Upper lobe of left lung (tissue), 6 donors: Measurements from ENCODE around the gene POLK. TPM values are rescaled to one million over a fixed set of nuclear protein-coding genes. Genes with fewer than 3 reads are reported as not detected.

ENCODE experiments used
- ATAC-seq, 2 donors: fragments of 200-7000 bp; cut with Tn5 transposase; one replicate each; pipeline ENCODE4 v1.9.1; 2022; ENCODE audit warnings: mild to moderate bottlenecking in 2 of 2, moderate library complexity in 2 of 2; ENCODE audit not compliant: low FRiP score in 2 of 2
- DNase-seq, 2 donors: peaks; one replicate each; pipeline ENCODE4 v3.0.0-alpha.2; 2019 to 2020
- H3K27ac ChIP-seq, 4 donors: fragments of 200-600 bp; sonication (generic); one replicate each; pipeline ENCODE4 v1.5.1; 2016 to 2019
- H3K27me3 ChIP-seq, 4 donors: fragments of 200-600 bp; sonication (generic); one replicate each; pipeline ENCODE4 v1.5.1; 2017 to 2019
- H3K36me3 ChIP-seq, 4 donors: fragments of 200-600 bp; sonication (generic); one replicate each; pipeline ENCODE4 v1.5.1; 2016 to 2019
- H3K4me1 ChIP-seq, 4 donors: fragments of 200-600 bp; sonication (generic); one replicate each; pipeline ENCODE4 v1.5.1; 2018 to 2019
- H3K4me3 ChIP-seq, 4 donors: fragments of 200-600 bp; sonication (generic); one replicate each; pipeline ENCODE4 v1.5.1; 2017 to 2019; ENCODE audit warnings: mild to moderate bottlenecking in 2 of 4, moderate library complexity in 1 of 4
- H3K9me3 ChIP-seq, 4 donors: fragments of 200-600 bp; sonication (generic); one replicate each; pipeline ENCODE4 v1.5.1; 2018 to 2019
- CTCF ChIP-seq, 6 experiments: fragments of 450-650 bp in 4 of 6; fragments of 200-600 bp in 2 of 6; sonication (generic) in 2 of 6; IDR thresholded peaks; one replicate each; pipeline ENCODE4 v1.5.1; 2016 to 2019; ENCODE audit warnings: antibody characterized with exemption in 6 of 6
- EP300 ChIP-seq, 4 donors: sonication (generic); formaldehyde crosslinking; IDR thresholded peaks; one replicate each; pipeline ENCODE4 v1.5.1; 2017; ENCODE audit warnings: antibody characterized with exemption in 4 of 4, control low read depth in 2 of 4
- POLR2A ChIP-seq, 4 donors: fragments of 450-650 bp; IDR thresholded peaks; one replicate each; pipeline ENCODE4 v1.5.1; 2016 to 2017; ENCODE audit warnings: antibody characterized with exemption in 4 of 4, mild to moderate bottlenecking in 2 of 4
- POLR2AphosphoS5 ChIP-seq, 2 donors: sonication (generic); formaldehyde crosslinking; IDR thresholded peaks; one replicate each; pipeline ENCODE4 v1.5.1; 2017; ENCODE audit warnings: antibody characterized with exemption in 2 of 2
- WGBS, 2 donors: methylation state at CpG; one replicate each; pipeline ENCODE4 v1.1.5; 2017 to 2018; 5-methylcytosine and 5-hydroxymethylcytosine counted together
- small RNA-seq, 4 donors: library from RNA; depleted of rRNA; stranded (forward); fragments of <200 nt; gene quantifications; one replicate each; pipeline ENCODE3, GENCODE V24; 2016
- total RNA-seq, 6 donors: library from RNA; depleted of rRNA in 4 of 6; stranded (reverse); fragments of >200 nt in 4 of 6; gene quantifications; one replicate each; pipeline versions ENCODE4 v1.1.0 to v1.2.1, GENCODE V29; 2016 to 2021
- donor health status: DM: no; HTN: no; CAD: no; lungs with moderate emphysema.
- donor health status: DM: no; HTN: yes; CAD: no; lungs with severe emphysema.

Gene POLK
- total RNA-seq, 6 donors from 2014 or later: 19.2 to 55.3 (median 29.6) TPM

- ATAC-seq: no peak
- no peaks in the 10 kb centered on the region for H3K36me3 ChIP-seq
- no peak overlapping the region for H3K27ac ChIP-seq
- no peaks in the 10 kb centered on the region for H3K27me3 ChIP-seq
- no peak overlapping the region for H3K4me3 ChIP-seq
- no peak for TF ChIP-seq EP300 (IDR thresholded peaks at IDR 0.05)
- no peak for TF ChIP-seq CTCF (IDR thresholded peaks at IDR 0.05)
- TF ChIP-seq POLR2AphosphoS5 (IDR thresholded peaks at IDR 0.05): no peak
- TF ChIP-seq POLR2A (IDR thresholded peaks at IDR 0.05): no peak
- DNase-seq: no peak
- no peaks in the 10 kb centered on the region for H3K4me1 ChIP-seq
- H3K9me3 ChIP-seq: no peaks in the 10 kb centered on the region
- 75 to 85% methylated on average over 2 of the region's 2 CpGs for WGBS, 2 donors
Observed at GRCh38 chr5:75648712-75649111, 137.0 kb downstream of the POLK start.

Small RNAs within 50 kb of the gene (small RNA-seq; reads per million reads assigned to genes)
- 0 reads per million in 4 donors for gene RNU7-175P

Other genes starting within 250 kb of the POLK start
- gene HMGCR, start 174.7 kb upstream of the POLK start, total RNA-seq: 10 to 100 TPM; 29.3 to 93.7 (median 72.5) TPM
- 10 to 100 TPM; 22.3 to 79.3 (median 58.0) TPM for gene CERT1, start 262 bp upstream of the POLK start, total RNA-seq
- gene ANKDD1B, start 99.6 kb downstream of the POLK start, total RNA-seq: 1 to 10 TPM in 5 of 6 donors, under 1 TPM in 1; 0.67 to 7.3 (median 4.4) TPM
- 10 to 100 TPM in 4 of 6 donors, 1 to 10 TPM in 2; 8.9 to 46.2 (median 12.2) TPM for gene POC5, start 205.5 kb downstream of the POLK start, total RNA-seq